Measurements from ENCODE around the gene ZNF594.

The ZNF594 gene

DNA sequence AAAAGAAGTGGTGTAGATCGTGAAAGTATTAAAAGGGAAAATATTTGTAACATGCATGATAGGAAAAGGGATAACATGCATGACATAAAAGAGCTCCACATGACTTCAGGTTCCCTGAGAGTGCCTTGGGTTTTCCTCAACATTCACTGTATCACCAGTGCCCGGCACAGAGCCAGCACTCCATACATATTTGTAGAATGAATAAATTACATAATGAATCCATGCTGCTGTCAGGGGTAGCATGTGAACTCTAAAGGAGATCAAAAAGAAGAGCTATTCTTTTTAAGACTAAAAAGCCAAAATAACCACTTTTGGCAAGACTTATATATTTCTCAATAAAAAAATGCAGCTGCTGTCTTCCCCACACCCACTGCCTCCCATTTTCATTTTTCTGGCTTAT lies 2.7 kb upstream of the ZNF594 start:
- TF ChIP-seq, protein P1, sequence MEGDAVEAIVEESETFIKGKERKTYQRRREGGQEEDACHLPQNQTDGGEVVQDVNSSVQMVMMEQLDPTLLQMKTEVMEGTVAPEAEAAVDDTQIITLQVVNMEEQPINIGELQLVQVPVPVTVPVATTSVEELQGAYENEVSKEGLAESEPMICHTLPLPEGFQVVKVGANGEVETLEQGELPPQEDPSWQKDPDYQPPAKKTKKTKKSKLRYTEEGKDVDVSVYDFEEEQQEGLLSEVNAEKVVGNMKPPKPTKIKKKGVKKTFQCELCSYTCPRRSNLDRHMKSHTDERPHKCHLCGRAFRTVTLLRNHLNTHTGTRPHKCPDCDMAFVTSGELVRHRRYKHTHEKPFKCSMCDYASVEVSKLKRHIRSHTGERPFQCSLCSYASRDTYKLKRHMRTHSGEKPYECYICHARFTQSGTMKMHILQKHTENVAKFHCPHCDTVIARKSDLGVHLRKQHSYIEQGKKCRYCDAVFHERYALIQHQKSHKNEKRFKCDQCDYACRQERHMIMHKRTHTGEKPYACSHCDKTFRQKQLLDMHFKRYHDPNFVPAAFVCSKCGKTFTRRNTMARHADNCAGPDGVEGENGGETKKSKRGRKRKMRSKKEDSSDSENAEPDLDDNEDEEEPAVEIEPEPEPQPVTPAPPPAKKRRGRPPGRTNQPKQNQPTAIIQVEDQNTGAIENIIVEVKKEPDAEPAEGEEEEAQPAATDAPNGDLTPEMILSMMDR (IDR thresholded peaks at IDR 0.05) = no peak
- Histone ChIP-seq H3K27me3 (no peaks in the 10 kb centered on the region), H3K9me3 (no peaks in the 10 kb centered on the region), H3K4me3 (ENCODE audit: low read depth in 1 of 2, low read length in 1 of 2) (no peak overlapping the region), H3K4me1 (ENCODE audit: control insufficient read depth in 1 of 2, insufficient read depth in 1 of 2, low read depth in 1 of 2, low read length in 1 of 2) (peaks cover 4 to 11% of the 10 kb centered on the region in 2 experiments), H3K27ac (no peak overlapping the region), H3K36me3 (no peaks in the 10 kb centered on the region)

DNA sequence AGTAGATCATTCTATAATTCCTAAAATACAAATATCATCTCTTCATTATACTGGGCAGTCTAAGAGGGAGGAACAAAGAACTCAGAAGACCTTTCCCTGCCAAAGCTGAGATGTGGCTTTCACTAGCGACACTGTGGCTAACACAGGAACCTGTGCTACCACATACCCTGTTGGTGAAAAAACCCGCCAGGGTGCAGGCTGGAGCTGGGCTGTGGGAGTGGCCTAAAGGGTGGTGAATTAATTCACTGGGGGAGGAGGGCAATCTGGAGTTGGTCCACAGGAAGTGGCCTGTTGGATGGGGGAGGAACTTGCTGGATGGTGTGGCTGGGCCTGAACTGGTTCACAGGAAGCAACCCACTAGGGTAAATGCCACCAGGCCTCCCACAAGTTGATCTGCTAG lies 7.4 kb downstream of the ZNF594 start:
- H3K4me1 ChIP-seq (ENCODE audit: control insufficient read depth in 1 of 2, insufficient read depth in 1 of 2, low read depth in 1 of 2, low read length in 1 of 2) = no peaks in the 10 kb centered on the region
- no peak overlapping the region for H3K27ac ChIP-seq
- H3K36me3 ChIP-seq = no peaks in the 10 kb centered on the region
- TF ChIP-seq, protein P1 (IDR thresholded peaks at IDR 0.05) = no peak
- no peak overlapping the region for H3K4me3 ChIP-seq (ENCODE audit: low read depth in 1 of 2, low read length in 1 of 2)
- H3K9me3 ChIP-seq = peaks cover 51% of the 10 kb centered on the region
- H3K27me3 ChIP-seq = no peaks in the 10 kb centered on the region

DNA sequence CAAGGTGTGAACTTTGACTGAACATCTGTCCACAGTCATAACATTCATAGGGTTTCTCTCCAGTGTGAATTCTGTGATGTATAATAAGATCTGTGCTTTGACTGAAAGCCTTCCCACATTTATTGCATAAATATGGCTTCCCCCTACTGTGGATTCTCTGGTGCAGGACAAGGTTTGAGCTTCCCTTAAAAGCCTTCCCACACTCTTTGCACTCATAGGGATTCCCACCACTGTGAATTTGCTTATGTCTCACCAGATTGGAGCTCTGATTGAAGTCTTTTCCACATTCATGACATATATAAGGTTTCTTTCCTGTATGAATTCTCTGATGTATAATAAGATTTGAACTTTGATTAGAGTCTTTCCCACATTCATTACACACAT lies 8.3 kb downstream of the ZNF594 start:
- Histone ChIP-seq H3K9me3 (peaks cover 58% of the 10 kb centered on the region), H3K27ac (no peak overlapping the region), H3K27me3 (no peaks in the 10 kb centered on the region), H3K4me3 (ENCODE audit: low read depth in 1 of 2, low read length in 1 of 2) (no peak overlapping the region), H3K4me1 (ENCODE audit: control insufficient read depth in 1 of 2, insufficient read depth in 1 of 2, low read depth in 1 of 2, low read length in 1 of 2) (no peaks in the 10 kb centered on the region), H3K36me3 (no peaks in the 10 kb centered on the region)
- TF ChIP-seq, protein P1 (IDR thresholded peaks at IDR 0.05) = no peak

DNA sequence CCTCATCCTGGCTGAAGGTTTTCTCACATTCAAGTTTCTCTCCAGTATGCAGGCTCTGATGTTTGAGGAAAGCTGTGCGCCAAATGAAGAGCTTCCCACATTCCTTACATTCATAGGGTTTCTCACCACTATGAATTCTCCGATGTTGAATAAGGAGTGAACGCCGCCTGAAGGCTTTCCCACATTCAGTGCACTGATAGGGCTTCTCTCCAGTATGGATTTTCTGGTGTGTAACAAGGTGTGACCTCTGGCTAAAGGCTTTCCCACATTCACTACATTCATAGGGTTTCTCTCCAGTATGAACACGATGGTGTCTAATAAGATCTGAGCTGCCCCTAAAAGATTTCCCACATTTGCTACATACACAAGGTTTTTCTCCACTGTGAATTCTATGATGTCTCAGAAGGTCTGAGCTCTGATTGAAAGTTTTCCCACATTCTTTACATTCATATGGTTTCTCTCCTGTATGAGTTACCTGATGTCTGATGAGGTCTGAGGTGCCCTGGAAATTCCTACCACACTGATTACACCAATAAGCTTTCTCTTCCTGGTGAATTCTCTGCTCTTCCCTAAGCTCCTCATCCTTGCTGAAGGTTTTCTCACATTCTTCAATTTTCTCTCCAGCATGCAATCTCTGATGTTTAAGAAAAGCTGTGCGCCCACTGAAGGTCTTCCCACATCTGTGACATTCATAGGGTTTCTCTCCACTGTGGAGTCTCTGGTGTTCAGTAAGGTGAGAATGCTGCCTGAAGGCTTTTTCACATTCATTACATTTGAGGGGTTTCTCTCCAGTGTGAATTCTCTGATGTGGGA lies 8.9 kb downstream of the ZNF594 start:
- Histone ChIP-seq H3K36me3 (no peaks in the 10 kb centered on the region), H3K27ac (no peak overlapping the region), H3K9me3 (peaks cover 62% of the 10 kb centered on the region), H3K4me1 (ENCODE audit: control insufficient read depth in 1 of 2, insufficient read depth in 1 of 2, low read depth in 1 of 2, low read length in 1 of 2) (no peaks in the 10 kb centered on the region), H3K27me3 (no peaks in the 10 kb centered on the region), H3K4me3 (ENCODE audit: low read depth in 1 of 2, low read length in 1 of 2) (no peak overlapping the region)
- TF ChIP-seq, protein P1 (IDR thresholded peaks at IDR 0.05) = no peak

DNA sequence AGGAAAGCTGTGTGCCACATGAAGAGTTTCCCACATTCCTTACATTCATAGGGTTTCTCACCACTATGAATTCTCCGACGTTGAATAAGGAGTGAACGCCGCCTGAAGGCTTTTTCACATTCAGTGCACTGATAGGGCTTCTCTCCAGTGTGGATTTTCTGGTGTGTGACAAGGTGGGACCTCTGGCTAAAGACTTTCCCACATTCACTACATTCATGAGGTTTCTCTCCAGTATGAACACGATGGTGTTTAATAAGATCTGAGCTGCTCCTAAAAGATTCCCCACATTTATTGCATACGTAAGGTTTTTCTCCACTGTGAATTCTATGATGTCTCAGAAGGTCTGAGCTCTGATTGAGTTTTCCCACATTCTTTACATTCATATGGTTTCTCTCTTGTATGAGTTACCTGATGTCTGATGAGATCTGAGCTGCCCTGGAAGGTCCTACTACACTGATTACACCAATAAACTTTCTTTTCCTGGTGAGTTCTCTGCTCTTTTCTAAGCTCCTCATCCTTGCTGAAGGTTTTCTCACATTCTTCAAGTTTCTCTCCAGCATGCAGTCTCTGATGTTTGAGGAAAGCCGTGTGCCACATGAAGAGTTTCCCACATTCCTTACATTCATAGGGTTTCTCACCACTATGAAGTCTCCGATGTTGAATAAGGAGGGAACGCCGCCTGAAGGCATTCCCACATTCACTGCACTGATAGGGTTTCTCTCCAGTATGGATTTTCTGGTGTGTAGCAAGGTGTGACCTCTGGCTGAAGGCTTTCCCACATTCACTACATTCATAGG lies 10.0 kb downstream of the ZNF594 start:
- H3K36me3 ChIP-seq = no peaks in the 10 kb centered on the region
- no peaks in the 10 kb centered on the region for H3K27me3 ChIP-seq
- H3K4me1 ChIP-seq (ENCODE audit: control insufficient read depth in 1 of 2, insufficient read depth in 1 of 2, low read depth in 1 of 2, low read length in 1 of 2) = no peaks in the 10 kb centered on the region
- H3K9me3 ChIP-seq = peaks cover 59% of the 10 kb centered on the region
- TF ChIP-seq, protein P1 (IDR thresholded peaks at IDR 0.05) = no peak
- H3K27ac ChIP-seq = no peak overlapping the region
- no peak overlapping the region for H3K4me3 ChIP-seq (ENCODE audit: low read depth in 1 of 2, low read length in 1 of 2)
